Measurements from ENCODE around the gene RPL36.
"Not testable (repeated sequence)": the region's sequence is repeated elsewhere in the genome, so short reads cannot be mapped to it uniquely, and the experiment has no call there.

The RPL36 gene

DNA sequence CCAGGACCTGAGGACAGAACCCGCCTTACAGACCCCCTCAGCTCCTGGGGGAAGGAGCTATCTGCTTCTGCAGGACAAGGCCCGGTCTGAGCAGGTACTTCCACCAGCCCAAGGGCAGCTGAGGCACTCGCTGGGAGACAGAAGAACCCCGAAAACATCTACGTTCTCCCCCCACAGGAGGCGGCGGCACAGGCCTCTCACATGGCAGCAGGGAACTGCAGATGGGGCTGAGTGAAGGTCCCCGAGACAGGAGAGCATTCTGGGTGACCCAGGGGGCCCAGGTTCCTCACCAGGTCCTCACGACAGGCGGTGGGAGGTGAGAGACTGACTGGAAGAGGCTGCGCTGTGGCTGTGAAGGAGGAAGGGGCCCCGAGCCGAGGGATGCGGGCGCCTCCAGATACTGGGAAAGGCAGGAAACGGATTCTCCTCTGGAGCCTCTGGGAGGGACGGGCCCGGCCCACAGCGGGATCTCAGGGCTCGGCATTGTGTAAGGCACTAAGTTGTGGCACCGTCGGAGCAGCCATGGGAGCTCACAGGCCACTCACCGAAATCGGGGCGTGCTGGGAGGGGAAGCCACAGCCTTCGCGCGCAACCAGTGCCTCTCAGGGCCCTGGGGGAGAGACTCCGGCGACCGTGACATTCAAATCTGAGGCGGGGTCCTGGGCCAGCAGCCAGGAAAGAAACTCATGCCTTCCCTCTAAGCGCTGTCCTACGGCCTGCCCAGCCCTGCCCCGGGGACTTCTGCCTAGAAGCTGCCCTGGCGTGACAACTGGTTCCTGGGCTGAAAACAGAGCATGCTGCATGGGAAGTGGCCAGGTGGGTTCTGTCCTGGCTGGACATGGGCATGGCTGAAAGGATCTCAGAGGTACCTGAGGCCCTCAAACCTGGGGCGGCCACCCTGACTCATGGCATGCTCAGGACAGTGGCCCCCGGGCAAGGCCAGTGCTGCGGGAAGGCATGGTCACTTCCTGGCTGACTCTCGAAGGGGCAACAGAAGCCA, 14.0 kb downstream of the RPL36 start:
- no peak for DNase-seq (ENCODE audit: low read depth in 1 of 2, low spot score in 1 of 2)

DNA sequence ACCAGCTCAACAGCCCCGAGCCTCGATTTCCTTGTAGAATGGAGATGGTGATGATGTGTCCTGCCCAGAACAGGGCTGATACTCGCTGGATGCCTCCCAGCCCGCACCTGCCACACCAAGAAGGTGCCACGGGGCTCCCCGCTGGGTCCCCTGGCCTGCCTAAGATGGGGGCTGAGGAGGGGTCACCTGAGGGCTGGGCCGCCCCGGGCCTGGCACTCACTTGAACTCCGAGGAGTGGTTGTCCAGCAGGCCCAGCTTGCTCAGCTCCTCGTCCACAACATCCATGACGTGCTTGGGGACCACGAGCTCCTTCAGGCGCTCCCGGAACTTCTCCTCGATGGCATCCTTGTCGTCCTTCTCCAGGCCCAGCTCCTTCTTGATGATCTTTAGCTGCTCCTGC, 15.5 kb downstream of the RPL36 start:
- no peak for DNase-seq (ENCODE audit: low read depth in 1 of 2, low spot score in 1 of 2)

GRCh38 chr19:5706876-5707573, 16.9 kb downstream of the RPL36 start:
- no peak for DNase-seq (ENCODE audit: low read depth in 1 of 2, low spot score in 1 of 2)

DNA sequence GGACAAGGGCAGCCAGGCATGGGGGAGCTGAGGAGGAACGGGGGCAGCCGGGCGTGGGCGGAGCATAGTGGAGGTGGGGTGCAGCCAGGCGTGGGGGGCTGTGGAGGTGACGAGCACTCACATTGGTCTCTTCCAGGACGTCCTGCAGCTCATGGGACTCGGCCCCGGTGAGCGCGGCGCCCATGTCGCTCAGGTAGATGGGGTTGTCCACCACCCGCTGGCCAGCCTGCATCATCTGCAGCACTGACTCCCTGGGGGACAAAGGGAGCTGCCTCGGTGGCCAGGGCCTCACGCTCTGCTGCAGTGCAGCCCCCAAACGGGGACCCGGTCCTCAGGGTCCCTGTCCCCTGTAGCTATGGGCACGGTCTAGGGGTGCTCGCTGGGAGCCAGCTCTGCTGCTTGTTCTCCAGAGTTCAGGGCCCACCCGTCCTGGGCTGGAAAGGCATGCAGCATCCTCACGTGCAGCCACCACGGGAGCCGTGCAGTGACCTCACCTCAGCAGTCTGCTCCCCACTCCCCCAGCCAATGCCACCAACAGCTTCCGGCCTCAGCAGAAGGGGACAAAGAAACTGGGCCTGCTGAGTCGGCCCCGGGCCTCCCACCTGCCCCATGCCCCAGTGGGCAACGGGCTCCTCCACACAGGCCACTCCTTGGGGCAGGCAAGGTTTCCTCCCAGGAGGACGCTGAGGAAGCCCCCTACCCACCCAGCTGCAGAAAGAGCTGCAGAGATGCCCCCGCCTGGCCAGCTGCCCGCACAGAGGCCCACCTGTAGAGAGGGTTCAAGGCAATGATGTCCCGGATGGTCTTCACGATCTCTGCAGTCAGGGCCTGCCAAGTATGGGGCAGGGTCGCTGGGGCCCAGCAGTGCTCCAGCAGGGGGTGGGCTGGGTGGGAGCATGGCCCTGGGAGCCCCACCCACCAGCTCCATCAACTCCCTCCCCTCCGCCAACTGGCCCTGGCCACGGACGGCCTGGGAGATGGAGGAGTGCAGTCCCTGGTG, 17.8 kb downstream of the RPL36 start:
- no peak for DNase-seq (ENCODE audit: low read depth in 1 of 2, low spot score in 1 of 2)

DNA sequence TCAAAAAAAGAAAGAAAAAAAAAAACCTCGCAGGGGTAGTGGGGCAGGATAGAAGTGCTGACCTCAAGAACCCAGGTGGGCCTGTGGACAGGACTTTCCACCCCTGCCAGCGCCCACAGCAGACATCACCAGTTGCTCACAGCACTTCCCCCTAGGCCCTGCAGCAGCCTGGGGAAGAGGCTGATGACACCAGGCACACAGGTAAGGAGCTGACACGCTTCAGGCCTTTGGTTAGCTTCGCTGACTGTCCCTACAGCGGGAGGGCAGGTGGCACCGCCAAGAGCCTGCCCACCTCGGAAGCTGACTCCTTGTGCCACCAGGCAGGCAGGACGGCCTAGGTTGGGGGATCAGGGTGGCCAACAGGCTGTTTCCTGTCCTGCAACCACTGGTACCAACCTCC, 20.9 kb downstream of the RPL36 start:
- no peak for DNase-seq (ENCODE audit: low read depth in 1 of 2, low spot score in 1 of 2)

GRCh38 chr19:5711713-5712161, 21.6 kb downstream of the RPL36 start:
- no peak for DNase-seq (ENCODE audit: low read depth in 1 of 2, low spot score in 1 of 2)

- no peak for DNase-seq (ENCODE audit: low read depth in 1 of 2, low spot score in 1 of 2)
Observed at GRCh38 chr19:5713228-5713627, 23.1 kb downstream of the RPL36 start.

DNA sequence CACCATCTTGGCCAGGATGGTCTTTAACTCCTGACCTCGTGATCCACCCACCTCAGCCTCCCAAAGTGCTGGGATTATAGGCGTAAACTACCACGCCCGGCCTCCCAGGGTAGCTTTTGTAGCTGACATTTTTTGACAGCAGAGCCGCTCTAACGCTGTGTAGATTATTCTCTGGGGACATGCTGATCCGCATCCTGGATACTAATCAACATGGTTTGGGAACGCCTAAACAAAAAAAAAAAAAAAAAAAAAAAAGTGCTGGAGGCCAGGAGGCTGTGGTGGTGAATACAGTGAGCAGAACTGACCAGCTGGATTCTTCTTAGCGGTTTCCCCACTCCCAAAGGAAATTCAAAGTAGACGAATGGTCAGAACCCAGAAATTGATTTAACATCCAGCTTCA, 24.7 kb downstream of the RPL36 start:
- DNase-seq (ENCODE audit: low read depth in 1 of 2, low spot score in 1 of 2) = no peak

GRCh38 chr19:5717215-5717935, 27.3 kb downstream of the RPL36 start:
- no peak for DNase-seq (ENCODE audit: low read depth in 1 of 2, low spot score in 1 of 2)

- peak in 1 of 2 donors; percentile 29 for DNase-seq (ENCODE audit: low read depth in 1 of 2, low spot score in 1 of 2)
Observed at GRCh38 chr19:5718037-5718578, 28.0 kb downstream of the RPL36 start.

DNA sequence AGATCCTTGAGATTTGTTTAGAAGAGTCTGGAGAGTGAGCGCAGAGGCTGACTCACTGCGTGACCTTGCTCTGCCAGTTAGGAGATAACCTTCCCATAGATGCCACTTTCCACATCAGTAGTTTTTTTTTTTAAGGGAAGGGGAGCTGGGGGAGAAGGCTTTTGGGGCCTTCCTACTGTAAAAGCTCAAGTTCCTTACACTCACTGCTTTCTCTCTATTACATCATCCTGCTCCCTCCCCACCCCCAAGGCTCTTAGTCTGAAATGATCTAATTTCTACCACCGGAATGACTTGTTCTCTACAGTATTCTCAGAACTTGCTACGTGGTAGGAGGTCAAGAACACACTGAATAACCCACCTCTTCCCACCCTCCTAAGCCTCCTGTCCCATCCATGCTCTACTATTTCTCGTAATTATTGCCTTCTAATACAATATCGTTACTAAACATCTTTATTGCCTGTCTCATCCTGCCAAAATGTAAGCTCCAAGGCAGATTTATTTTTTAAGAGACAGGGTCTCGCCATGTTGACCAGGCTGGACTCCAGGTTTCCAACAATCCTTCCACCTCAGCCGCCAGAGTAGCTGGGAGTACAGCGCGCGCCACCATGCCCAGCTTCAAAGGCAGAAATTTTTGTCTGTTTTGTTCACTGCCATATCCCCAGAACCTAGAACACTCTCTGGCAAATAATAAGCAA, 28.6 kb downstream of the RPL36 start:
- DNase-seq (ENCODE audit: low read depth in 1 of 2, low spot score in 1 of 2) = peak in 1 of 2 donors; percentile 35

- no peak for DNase-seq (ENCODE audit: low read depth in 1 of 2, low spot score in 1 of 2)
Observed at GRCh38 chr19:5719274-5719960, 29.3 kb downstream of the RPL36 start.

DNA sequence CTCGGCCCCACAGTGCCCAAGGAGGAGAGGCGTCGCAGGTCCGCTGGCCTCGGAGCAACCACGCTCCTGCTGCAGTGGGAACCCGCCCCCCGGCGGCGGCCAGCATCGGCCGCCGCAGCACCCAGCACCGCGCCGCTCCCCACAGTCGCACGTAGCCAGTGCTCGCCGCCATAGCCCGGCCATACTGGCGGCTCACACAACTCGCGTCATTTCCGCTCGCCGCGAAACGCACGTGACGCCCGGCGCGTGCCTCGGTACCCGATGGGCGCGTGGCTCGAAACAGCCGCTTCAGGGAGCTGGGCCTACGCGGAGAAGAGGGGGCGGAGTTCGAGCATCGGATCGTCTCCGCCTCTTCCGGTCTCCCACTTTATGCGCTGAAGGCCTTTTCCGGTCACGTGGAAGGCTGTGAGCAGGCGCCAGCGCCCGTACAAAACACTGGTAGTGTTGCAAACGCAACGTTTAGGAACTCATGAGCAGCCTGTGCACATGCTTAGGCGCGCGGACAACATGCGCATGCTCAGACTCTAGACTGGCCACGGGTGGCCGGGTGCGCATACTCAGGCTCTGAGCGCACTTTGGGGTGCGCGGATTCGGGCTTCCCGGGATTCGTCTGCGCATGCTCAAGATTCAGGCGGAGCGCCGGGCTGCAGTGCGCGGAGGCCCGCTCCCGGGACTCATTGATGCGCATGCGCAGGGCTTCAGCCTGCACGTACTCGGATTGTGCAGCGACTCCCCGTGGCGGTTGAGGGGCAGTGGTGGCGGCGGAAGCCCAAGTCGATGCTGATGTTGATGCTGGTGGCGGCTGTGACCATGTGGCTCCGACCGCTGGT, 30.1 kb downstream of the RPL36 start, which contains the start of the genes CATSPERD and LONP1:
Gene CATSPERD (plus strand): TSS at position 677 of the 830 bp plus-strand sequence. CDS start 101 bp downstream, at position 778.
Gene LONP1 (minus strand): TSS at position 186 of the 830 bp plus-strand sequence. CDS start 14 bp downstream, at position 172.
- DNase-seq (ENCODE audit: low read depth in 1 of 2, low spot score in 1 of 2) = peak; percentile 92 to 98

DNA sequence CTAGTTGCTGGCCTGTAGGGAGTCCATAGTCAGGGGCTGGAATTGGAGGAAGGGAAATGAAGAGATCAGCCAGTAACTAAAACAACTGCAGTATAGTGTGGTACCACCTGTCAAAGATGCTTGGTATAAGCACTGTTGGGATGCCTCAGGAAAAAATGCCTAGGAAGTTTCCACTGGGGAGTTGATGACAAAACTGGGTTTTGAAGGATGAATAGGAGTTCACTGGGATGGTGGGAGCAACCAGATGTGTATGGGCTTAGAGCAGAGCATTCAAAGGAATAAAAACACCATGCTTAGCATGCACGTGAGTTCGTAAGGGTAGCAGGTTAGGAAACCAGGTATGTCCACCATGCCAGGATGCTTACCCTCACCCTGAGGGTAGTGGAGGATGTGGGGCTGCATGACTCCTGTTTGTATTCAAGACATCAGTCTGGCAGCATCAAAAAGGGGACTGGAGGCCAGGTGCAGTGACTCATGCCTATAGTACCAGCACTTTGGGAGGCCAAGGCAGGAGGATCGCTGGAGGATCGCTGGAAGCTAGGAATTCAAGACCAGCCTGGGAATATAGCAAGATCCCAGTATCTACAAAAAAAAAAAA, 37.5 kb downstream of the RPL36 start:
- DNase-seq (ENCODE audit: low read depth in 1 of 2, low spot score in 1 of 2) = no peak

- not testable (repeated sequence) for DNase-seq (ENCODE audit: low read depth in 1 of 2, low spot score in 1 of 2)
Observed at GRCh38 chr19:5733172-5733571, 43.1 kb downstream of the RPL36 start.

- no peak for DNase-seq (ENCODE audit: low read depth in 1 of 2, low spot score in 1 of 2)
Observed at GRCh38 chr19:5738423-5738822, 48.3 kb downstream of the RPL36 start.

Measured in activated T-helper 1 cell treated with anti-CD3 and anti-CD28 coated beads, Interleukin-2, amount 50 U/mL, for 16 hours (primary cell).